ENCODE data around the gene CEP170B. TPM values are rescaled to one million over a fixed set of nuclear protein-coding genes. Genes with fewer than 3 reads are reported as not detected.

The CEP170B gene
- total and polyA plus RNA-seq, 2 of the 13 experiments (the other 11 are each of a cell fraction or from before 2014, with no cell fraction given) = 4.3 to 8.8 TPM

DNA sequence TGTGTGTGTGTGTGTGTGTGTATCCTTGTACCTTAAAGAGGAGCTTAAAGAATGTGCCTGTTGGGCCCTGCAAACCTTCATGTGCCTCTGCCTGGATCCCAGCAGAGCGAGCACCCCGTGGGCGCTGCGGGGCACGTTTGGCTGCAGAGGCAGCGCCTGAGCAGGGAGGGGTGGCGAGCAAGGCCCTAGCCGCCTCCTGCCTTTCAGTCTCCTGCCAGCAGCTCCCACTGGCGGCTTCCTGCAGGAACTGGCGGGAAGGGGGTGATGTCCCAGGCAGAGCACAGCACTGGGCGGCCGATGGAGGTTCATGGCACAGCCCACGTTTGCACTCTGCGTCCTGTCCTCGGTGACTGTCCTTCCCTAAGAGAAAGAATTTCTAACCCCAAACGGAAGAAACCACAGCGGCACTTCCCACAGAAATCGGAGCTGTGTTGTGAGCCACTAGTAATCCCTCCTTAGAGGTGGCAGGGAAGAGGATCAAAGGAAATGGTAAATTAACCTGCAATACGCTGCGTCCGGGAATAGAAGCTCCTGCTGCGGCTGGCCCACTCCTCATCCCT is 44.3 kb upstream of the CEP170B start (continued):
- TF ChIP-seq, protein P1, sequence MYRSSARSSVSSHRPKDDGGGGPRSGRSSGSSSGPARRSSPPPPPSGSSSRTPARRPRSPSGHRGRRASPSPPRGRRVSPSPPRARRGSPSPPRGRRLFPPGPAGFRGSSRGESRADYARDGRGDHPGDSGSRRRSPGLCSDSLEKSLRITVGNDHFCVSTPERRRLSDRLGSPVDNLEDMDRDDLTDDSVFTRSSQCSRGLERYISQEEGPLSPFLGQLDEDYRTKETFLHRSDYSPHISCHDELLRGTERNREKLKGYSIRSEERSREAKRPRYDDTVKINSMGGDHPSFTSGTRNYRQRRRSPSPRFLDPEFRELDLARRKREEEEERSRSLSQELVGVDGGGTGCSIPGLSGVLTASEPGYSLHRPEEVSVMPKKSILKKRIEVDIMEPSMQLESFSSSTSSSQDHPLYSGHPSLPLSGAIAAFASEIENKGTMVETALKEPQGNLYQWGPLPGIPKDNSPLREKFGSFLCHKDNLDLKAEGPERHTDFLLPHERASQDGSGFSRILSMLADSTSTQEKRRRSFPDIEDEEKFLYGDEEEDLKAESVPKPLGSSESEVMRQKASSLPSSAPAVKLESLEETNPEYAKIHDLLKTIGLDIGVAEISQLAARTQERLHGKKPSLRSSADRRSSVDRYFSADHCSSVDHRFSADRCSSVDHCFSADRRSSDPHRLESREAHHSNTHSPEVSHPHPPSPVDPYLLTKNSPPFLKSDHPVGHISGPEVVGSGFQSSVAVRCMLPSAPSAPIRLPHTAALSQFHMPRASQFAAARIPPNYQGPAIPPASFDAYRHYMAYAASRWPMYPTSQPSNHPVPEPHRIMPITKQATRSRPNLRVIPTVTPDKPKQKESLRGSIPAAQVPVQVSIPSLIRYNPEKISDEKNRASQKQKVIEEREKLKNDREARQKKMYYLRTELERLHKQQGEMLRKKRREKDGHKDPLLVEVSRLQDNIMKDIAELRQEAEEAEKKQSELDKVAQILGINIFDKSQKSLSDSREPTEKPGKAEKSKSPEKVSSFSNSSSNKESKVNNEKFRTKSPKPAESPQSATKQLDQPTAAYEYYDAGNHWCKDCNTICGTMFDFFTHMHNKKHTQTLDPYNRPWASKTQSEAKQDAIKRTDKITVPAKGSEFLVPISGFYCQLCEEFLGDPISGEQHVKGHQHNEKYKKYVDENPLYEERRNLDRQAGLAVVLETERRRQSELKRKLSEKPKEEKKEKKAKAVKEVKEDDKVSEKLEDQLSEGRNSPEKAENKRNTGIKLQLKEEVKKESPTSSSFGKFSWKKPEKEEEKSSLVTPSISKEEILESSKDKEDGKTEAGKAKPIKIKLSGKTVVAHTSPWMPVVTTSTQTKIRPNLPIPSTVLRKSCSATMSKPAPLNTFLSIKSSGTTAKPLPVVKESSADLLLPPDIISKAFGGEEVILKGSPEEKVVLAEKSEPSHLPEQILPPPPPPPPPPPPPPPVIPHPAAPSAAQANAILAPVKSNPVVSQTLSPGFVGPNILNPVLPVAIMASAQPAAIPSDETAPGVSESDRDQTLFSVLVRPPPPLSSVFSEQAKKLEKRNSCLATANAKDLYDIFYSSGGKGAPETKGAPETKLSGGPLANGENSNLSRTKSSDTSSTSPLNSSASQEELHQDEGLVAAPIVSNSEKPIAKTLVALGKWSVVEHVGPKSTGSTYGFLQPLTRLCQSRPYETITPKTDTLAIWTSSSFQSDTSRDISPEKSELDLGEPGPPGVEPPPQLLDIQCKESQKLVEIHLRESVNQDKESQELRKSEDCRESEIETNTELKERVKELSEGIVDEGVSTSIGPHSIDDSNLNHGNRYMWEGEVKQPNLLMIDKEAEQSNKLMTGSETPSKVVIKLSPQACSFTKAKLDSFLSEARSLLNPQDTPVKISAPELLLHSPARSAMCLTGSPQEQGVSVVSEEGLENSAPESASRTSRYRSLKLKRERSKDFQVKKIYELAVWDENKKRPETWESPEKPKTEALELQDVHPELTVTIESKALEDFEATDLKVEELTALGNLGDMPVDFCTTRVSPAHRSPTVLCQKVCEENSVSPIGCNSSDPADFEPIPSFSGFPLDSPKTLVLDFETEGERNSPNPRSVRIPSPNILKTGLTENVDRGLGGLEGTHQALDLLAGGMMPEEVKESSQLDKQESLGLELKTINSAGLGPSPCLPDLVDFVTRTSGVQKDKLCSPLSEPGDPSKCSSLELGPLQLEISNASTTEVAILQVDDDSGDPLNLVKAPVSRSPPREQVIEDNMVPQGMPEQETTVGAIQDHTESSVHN (CRISPR knock-in tag; IDR thresholded peaks at IDR 0.05) = no peak
- TF ChIP-seq ZFP82 (CRISPR knock-in tag; IDR thresholded peaks at IDR 0.05; ENCODE audit: borderline replicate concordance) = no peak
- peak; percentile 28; the same call in 1 of the 2 replicates for TF ChIP-seq MXD4 (CRISPR knock-in tag; IDR thresholded peaks at IDR 0.05)
- no peak for TF ChIP-seq RARG (CRISPR knock-in tag; IDR thresholded peaks at IDR 0.05; ENCODE audit: low read depth)
- peak; percentile 43; the same call in 1 of the 2 replicates for TF ChIP-seq RXRB (CRISPR knock-in tag; IDR thresholded peaks at IDR 0.05; ENCODE audit: borderline replicate concordance)
- TF ChIP-seq TOPORS (CRISPR knock-in tag; IDR thresholded peaks at IDR 0.05) = no peak
- TF ChIP-seq MED1 (CRISPR knock-in tag; IDR thresholded peaks at IDR 0.05) = peak; percentile 38
- TF ChIP-seq ZNF33A (CRISPR knock-in tag; IDR thresholded peaks at IDR 0.05; ENCODE audit: borderline replicate concordance) = no peak
- TF ChIP-seq NR2F6 (IDR thresholded peaks at IDR 0.05) = no peak
- peak; percentile 46; the same call in 1 of the 2 replicates for TF ChIP-seq NR2F6 (CRISPR knock-in tag; IDR thresholded peaks at IDR 0.05)
- no peak for TF ChIP-seq GPN1 (CRISPR knock-in tag; IDR thresholded peaks at IDR 0.05; ENCODE audit: borderline replicate concordance)
- no peak for TF ChIP-seq ZNF570 (CRISPR knock-in tag; IDR thresholded peaks at IDR 0.05; ENCODE audit: borderline replicate concordance)
- TF ChIP-seq, protein P2, sequence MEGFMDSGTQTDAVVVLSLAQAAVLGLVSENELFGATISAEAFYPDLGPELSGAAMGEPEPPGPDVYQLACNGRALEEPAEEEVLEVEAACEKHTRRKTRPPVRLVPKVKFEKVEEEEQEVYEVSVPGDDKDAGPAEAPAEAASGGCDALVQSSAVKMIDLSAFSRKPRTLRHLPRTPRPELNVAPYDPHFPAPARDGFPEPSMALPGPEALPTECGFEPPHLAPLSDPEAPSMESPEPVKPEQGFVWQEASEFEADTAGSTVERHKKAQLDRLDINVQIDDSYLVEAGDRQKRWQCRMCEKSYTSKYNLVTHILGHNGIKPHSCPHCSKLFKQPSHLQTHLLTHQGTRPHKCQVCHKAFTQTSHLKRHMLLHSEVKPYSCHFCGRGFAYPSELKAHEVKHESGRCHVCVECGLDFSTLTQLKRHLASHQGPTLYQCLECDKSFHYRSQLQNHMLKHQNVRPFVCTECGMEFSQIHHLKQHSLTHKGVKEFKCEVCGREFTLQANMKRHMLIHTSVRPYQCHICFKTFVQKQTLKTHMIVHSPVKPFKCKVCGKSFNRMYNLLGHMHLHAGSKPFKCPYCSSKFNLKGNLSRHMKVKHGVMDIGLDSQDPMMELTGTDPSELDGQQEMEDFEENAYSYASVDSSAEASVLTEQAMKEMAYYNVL (CRISPR knock-in tag; IDR thresholded peaks at IDR 0.05; ENCODE audit: borderline replicate concordance) = 0 out of 2 replicates have a peak, but pooled peaks have one; percentile 70
- no peak for TF ChIP-seq ZNF367 (CRISPR knock-in tag; IDR thresholded peaks at IDR 0.05; ENCODE audit: borderline replicate concordance)
- peak; percentile 94 for TF ChIP-seq XRCC5 (optimal IDR thresholded peaks at IDR 0.05; ENCODE audit: low read length)
- TF ChIP-seq SALL1 (CRISPR knock-in tag; IDR thresholded peaks at IDR 0.05) = peak; percentile 76
- no peak for TF ChIP-seq TARDBP (CRISPR knock-in tag; IDR thresholded peaks at IDR 0.05)
- no peak for TF ChIP-seq ARHGAP35 (CRISPR knock-in tag; IDR thresholded peaks at IDR 0.05; ENCODE audit: borderline replicate concordance)
- no peak for TF ChIP-seq FOXC1 (CRISPR knock-in tag; IDR thresholded peaks at IDR 0.05; ENCODE audit: borderline replicate concordance)
- no peak for TF ChIP-seq WIZ (CRISPR knock-in tag; IDR thresholded peaks at IDR 0.05)
